HepG2 (cell line): Measurements from ENCODE around the gene MRPL43. TPM values are rescaled to one million over a fixed set of nuclear protein-coding genes. Genes with fewer than 3 reads are reported as not detected.
A peak's percentile ranks its signal among the peaks of the same experiment; 100 is the strongest.

ENCODE experiments used
- ARID5B ChIP-seq: IDR thresholded peaks from 2 replicates; pipeline ENCODE4 v1.4.0; 2020; ENCODE audit warnings: mild to moderate bottlenecking, missing genetic modification reagents
- ARNTL ChIP-seq: sonication (generic); formaldehyde crosslinking; IDR thresholded peaks from 2 replicates; pipeline ENCODE4 v1.4.0; 2020; ENCODE audit warnings: mild to moderate bottlenecking, missing genetic modification reagents
- FOXP4 ChIP-seq: sonication (generic); formaldehyde crosslinking; IDR thresholded peaks from 2 replicates; pipeline ENCODE4 v1.4.0; 2020; ENCODE audit warnings: missing genetic modification reagents
- GABPB1 ChIP-seq: IDR thresholded peaks from 2 replicates; pipeline ENCODE4 v1.6.1; 2016; ENCODE audit warnings: mild to moderate bottlenecking, missing genetic modification reagents, moderate library complexity, missing compliant biosample characterization
- HNRNPK ChIP-seq: fragments of 200-400 bp; formaldehyde crosslinking; IDR thresholded peaks from 2 replicates; pipeline ENCODE4 v1.6.1; 2018; ENCODE audit warnings: low read length, low read depth, moderate library complexity, mild to moderate bottlenecking; ENCODE audit not compliant: poor library complexity, severe bottlenecking
- KLF9 ChIP-seq: IDR thresholded peaks from 2 replicates; pipeline ENCODE4 v1.6.1; 2016; ENCODE audit warnings: low read depth
- PAWR ChIP-seq: sonication (generic); formaldehyde crosslinking; IDR thresholded peaks from 2 replicates; pipeline ENCODE4 v1.4.0; 2020; ENCODE audit warnings: missing genetic modification reagents, mild to moderate bottlenecking, borderline replicate concordance
- REXO4 ChIP-seq: sonication (generic); formaldehyde crosslinking; IDR thresholded peaks from 2 replicates; pipeline ENCODE4 v1.8.0; 2022; ENCODE audit warnings: missing genetic modification reagents, mild to moderate bottlenecking, borderline replicate concordance
- SP2 ChIP-seq: sonication (generic); formaldehyde crosslinking; IDR thresholded peaks from 2 replicates; pipeline ENCODE4 v1.5.1; 2020; ENCODE audit warnings: mild to moderate bottlenecking, missing genetic modification reagents
- SP4 ChIP-seq: sonication (generic); formaldehyde crosslinking; IDR thresholded peaks from 2 replicates; pipeline ENCODE4 v1.8.1; 2023; ENCODE audit warnings: mild to moderate bottlenecking, missing genetic modification reagents
- TOPORS ChIP-seq: sonication (generic); formaldehyde crosslinking; IDR thresholded peaks from 2 replicates; pipeline ENCODE4 v1.8.0; 2023; ENCODE audit warnings: mild to moderate bottlenecking, missing genetic modification reagents
- U2AF1 ChIP-seq: fragments of 200-400 bp; formaldehyde crosslinking; optimal IDR thresholded peaks from 2 replicates; pipeline ENCODE3; 2017; ENCODE audit warnings: mild to moderate bottlenecking, low read depth, low read length
- ZFP90 ChIP-seq: sonication (generic); formaldehyde crosslinking; IDR thresholded peaks from 2 replicates; pipeline ENCODE4 v1.8.0; 2022; ENCODE audit warnings: missing genetic modification reagents, mild to moderate bottlenecking, inconsistent platforms, borderline replicate concordance
- ZNF143 ChIP-seq: sonication (generic); formaldehyde crosslinking; IDR thresholded peaks from 2 replicates; pipeline ENCODE4 v1.4.0; 2020; ENCODE audit warnings: missing genetic modification reagents
- ZNF17 ChIP-seq: sonication (generic); formaldehyde crosslinking; IDR thresholded peaks from 2 replicates; pipeline ENCODE4 v1.5.0; 2020; ENCODE audit warnings: mild to moderate bottlenecking, missing genetic modification reagents
- ZNF724P ChIP-seq: sonication (generic); formaldehyde crosslinking; IDR thresholded peaks from 2 replicates; pipeline ENCODE4 v1.8.0; 2022; ENCODE audit warnings: missing genetic modification reagents, borderline replicate concordance
- ZNF878 ChIP-seq: sonication (generic); formaldehyde crosslinking; IDR thresholded peaks from 2 replicates; pipeline ENCODE4 v1.8.1; 2023; ENCODE audit warnings: mild to moderate bottlenecking, missing genetic modification reagents, moderate library complexity
- polyA plus RNA-seq, 8 experiments: library from polyadenylated mRNA; depleted of rRNA in 3 of 8; stranded (reverse) in 7 of 8; unstranded in 1 of 8; fragments of >200 nt; fragmentation: Illumina TruSeq in 4 of 8; extraction: Trizol in 4 of 8; gene quantifications; 2 replicates each; pipeline versions ENCODE4 v1.2.1 to v1.2.3, GENCODE V29; 2011 to 2016; ENCODE audit warnings: low read depth in 4 of 8, missing spikeins in 1 of 8, mixed read lengths in 1 of 8; ENCODE audit not compliant: insufficient read depth in 1 of 8
- total RNA-seq, 5 experiments: library from RNA; depleted of rRNA; stranded (reverse); fragments of >200 nt; fragmentation: Illumina TruSeq; extraction: Trizol; gene quantifications; 2 replicates each; pipeline ENCODE4 v1.2.3, GENCODE V29; 2016; ENCODE audit warnings: low read depth in 1 of 5
- TF ChIP-seq, protein P1 (sequence below): sonication (generic); formaldehyde crosslinking; IDR thresholded peaks from 2 replicates; pipeline ENCODE4 v1.4.0; 2020; ENCODE audit warnings: missing genetic modification reagents, borderline replicate concordance
- TF ChIP-seq, protein P2 (sequence below): sonication (generic); formaldehyde crosslinking; IDR thresholded peaks from 2 replicates; pipeline ENCODE4 v1.9.0; 2021; ENCODE audit warnings: missing genetic modification reagents, mild to moderate bottlenecking, borderline replicate concordance

Gene MRPL43
- total and polyA plus RNA-seq, 2 of the 13 experiments (the other 11 are each of a cell fraction or from before 2014, with no cell fraction given), result 71.0 to 73.7 TPM

DNA sequence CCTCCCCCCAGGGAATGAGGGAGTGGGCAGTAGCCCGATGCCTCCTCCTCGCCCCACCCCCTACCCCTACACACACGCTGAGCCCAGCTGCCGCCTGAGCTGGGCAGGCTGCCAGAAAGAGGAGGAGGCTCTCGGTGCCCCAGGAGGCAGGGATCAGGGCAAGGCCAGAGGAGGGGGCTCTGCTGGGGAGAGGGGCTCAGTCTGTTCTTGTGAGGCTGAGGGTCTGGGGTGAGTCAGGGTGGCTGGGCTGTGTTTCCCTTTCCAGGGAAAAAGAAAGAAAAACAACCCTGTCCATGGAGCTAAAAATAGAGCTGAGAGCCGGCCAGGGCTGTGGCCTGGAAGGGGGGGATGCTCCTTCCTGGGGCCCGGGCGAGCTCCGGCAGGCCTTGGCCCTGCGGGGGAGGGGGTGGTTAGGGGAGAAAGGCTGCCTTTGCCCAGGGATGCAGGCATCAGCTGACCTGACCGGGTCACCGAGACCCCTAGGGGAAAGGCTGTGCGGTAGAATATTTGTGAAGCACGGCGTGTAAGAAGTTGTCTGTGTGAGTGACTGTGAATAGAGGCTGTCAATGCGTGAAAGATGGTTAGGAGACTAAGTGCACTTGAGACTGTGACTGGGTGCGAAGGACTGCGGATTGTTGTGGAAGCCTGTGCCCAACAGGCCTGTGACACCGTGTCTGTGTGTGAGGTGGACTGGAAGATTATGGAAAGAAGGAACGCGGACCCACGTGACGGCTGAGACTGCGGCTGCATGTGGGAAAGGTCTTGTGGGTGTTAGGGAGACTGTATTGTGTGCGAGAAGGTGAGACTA lies 11.1 kb upstream of the MRPL43 start (continued):
- TF ChIP-seq GABPB1, result no peak
- TF ChIP-seq ARNTL, result no peak
- no peak for TF ChIP-seq ZNF17 (CRISPR knock-in tag)
- TF ChIP-seq SP2, result no peak
- no peak for TF ChIP-seq ZNF143 (CRISPR knock-in tag)
- no peak for TF ChIP-seq U2AF1
- TF ChIP-seq REXO4 (CRISPR knock-in tag), result no peak
- TF ChIP-seq ARID5B, result no peak
- TF ChIP-seq PAWR (CRISPR knock-in tag), result no peak
- TF ChIP-seq TOPORS, result no peak
- TF ChIP-seq SP4 (CRISPR knock-in tag), result no peak; the same call in 1 of the 2 replicates
- no peak for TF ChIP-seq HNRNPK
- 0 out of 2 replicates have a peak, but pooled peaks have one; percentile 21 for TF ChIP-seq KLF9 (CRISPR knock-in tag)
- TF ChIP-seq FOXP4, result peak; percentile 5; the same call in 1 of the 2 replicates
- TF ChIP-seq, protein P1, sequence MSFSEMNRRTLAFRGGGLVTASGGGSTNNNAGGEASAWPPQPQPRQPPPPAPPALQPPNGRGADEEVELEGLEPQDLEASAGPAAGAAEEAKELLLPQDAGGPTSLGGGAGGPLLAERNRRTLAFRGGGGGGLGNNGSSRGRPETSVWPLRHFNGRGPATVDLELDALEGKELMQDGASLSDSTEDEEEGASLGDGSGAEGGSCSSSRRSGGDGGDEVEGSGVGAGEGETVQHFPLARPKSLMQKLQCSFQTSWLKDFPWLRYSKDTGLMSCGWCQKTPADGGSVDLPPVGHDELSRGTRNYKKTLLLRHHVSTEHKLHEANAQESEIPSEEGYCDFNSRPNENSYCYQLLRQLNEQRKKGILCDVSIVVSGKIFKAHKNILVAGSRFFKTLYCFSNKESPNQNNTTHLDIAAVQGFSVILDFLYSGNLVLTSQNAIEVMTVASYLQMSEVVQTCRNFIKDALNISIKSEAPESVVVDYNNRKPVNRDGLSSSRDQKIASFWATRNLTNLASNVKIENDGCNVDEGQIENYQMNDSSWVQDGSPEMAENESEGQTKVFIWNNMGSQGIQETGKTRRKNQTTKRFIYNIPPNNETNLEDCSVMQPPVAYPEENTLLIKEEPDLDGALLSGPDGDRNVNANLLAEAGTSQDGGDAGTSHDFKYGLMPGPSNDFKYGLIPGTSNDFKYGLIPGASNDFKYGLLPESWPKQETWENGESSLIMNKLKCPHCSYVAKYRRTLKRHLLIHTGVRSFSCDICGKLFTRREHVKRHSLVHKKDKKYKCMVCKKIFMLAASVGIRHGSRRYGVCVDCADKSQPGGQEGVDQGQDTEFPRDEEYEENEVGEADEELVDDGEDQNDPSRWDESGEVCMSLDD (CRISPR knock-in tag), result no peak
- 0 out of 2 replicates have a peak, but pooled peaks have one; percentile 19 for TF ChIP-seq ZNF878 (CRISPR knock-in tag)
- no peak for TF ChIP-seq ZNF724P (CRISPR knock-in tag)
- TF ChIP-seq, protein P2, sequence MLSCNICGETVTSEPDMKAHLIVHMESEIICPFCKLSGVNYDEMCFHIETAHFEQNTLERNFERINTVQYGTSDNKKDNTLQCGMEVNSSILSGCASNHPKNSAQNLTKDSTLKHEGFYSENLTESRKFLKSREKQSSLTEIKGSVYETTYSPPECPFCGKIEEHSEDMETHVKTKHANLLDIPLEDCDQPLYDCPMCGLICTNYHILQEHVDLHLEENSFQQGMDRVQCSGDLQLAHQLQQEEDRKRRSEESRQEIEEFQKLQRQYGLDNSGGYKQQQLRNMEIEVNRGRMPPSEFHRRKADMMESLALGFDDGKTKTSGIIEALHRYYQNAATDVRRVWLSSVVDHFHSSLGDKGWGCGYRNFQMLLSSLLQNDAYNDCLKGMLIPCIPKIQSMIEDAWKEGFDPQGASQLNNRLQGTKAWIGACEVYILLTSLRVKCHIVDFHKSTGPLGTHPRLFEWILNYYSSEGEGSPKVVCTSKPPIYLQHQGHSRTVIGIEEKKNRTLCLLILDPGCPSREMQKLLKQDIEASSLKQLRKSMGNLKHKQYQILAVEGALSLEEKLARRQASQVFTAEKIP (CRISPR knock-in tag), result no peak
- peak; percentile 44; the same call in 1 of the 2 replicates for TF ChIP-seq ZFP90 (CRISPR knock-in tag)
